Stomach (tissue), 9 donors: ENCODE data around the gene B4GALNT1. TPM values are rescaled to one million over a fixed set of nuclear protein-coding genes. Genes with fewer than 3 reads are reported as not detected.

ENCODE experiments used
- DNase-seq, 2 donors: peaks; one replicate each; pipeline versions ENCODE4 v3.0.0 to v3.0.0-alpha.2; 2013 to 2019
- H3K27ac ChIP-seq, 5 donors: fragments of 200-600 bp in 4 of 5; sonication (generic) in 4 of 5; one replicate each; pipeline ENCODE4 v1.5.1; 2013 to 2019; ENCODE audit warnings: mild to moderate bottlenecking in 1 of 5, moderate library complexity in 1 of 5
- H3K27me3 ChIP-seq, 3 donors: fragments of 200-600 bp; sonication (generic); one replicate each; pipeline ENCODE4 v1.5.1; 2017 to 2019; ENCODE audit warnings: mixed run types in 1 of 3
- H3K36me3 ChIP-seq, 4 donors: fragments of 200-600 bp; sonication (generic); 1 replicate in 3 of 4; 2 replicates in 1 of 4; pipeline ENCODE4 v1.5.1; 2016 to 2019
- H3K4me1 ChIP-seq, 4 donors: fragments of 200-600 bp; sonication (generic); one replicate each; pipeline ENCODE4 v1.5.1; 2016 to 2019
- H3K4me3 ChIP-seq, 4 donors: fragments of 200-600 bp; sonication (generic) in 3 of 4; one replicate each; pipeline ENCODE4 v1.5.1; 2016 to 2019; ENCODE audit warnings: mild to moderate bottlenecking in 1 of 4
- H3K9me3 ChIP-seq, 4 donors: fragments of 200-600 bp; sonication (generic); one replicate each; pipeline ENCODE4 v1.5.1; 2016 to 2019
- CTCF ChIP-seq, 7 experiments: fragments of 450-650 bp in 4 of 7; fragments of 200-600 bp in 3 of 7; sonication (generic) in 3 of 7; IDR thresholded peaks; one replicate each; pipeline ENCODE4 v1.5.1; 2016 to 2019; ENCODE audit warnings: antibody characterized with exemption in 7 of 7, control low read depth in 2 of 7, mild to moderate bottlenecking in 1 of 7
- EP300 ChIP-seq: sonication (generic); formaldehyde crosslinking; IDR thresholded peaks from one replicate; pipeline ENCODE4 v1.6.1; 2017; ENCODE audit warnings: antibody characterized with exemption
- POLR2A ChIP-seq, 4 donors: fragments of 450-650 bp; IDR thresholded peaks; one replicate each; pipeline ENCODE4 v1.6.1; 2016; ENCODE audit warnings: antibody characterized with exemption in 4 of 4, control low read depth in 2 of 4, mild to moderate bottlenecking in 1 of 4, moderate library complexity in 1 of 4
- POLR2AphosphoS5 ChIP-seq, 3 donors: sonication (generic); formaldehyde crosslinking; IDR thresholded peaks; one replicate each; pipeline ENCODE4 v1.6.1; 2016; ENCODE audit warnings: antibody characterized with exemption in 3 of 3
- WGBS, 5 donors: extraction: QIAGEN DNeasy Blood & Tissue Kit in 3 of 5; methylation state at CpG; one replicate each; pipeline versions ENCODE4 v1.1.5 to v1.1.7; 2013 to 2018; 5-methylcytosine and 5-hydroxymethylcytosine counted together
- intact Hi-C: fragments of 100-400 bp; cut with DNase I; formaldehyde crosslinking; loops from one replicate; pipeline ENCODE4 v1.15.1; 2023; ENCODE audit warnings: low total_unique reads
- polyA plus RNA-seq, 3 donors: library from polyadenylated mRNA; stranded (reverse); fragments of 200-250 nt; gene quantifications; one replicate each; pipeline ENCODE4 v1.2.3, GENCODE V29; 2013
- total RNA-seq, 5 donors: library from RNA; depleted of rRNA; stranded (reverse); fragments of >200 nt; gene quantifications; one replicate each; pipeline versions ENCODE4 v1.1.0 to v1.2.3, GENCODE V29; 2014 to 2016
- donor health status: healthy with polysubstance abuse.
- donor health status: Bipolar disorder and iron deficiency.
- donor health status: healthy.

The B4GALNT1 gene
- total and polyA plus RNA-seq, 8 donors: 0.31 to 1.1 (median 0.67) TPM; not detected in 4

GRCh38 chr12:57604992-57605810, 27.8 kb downstream of the B4GALNT1 start:
- Histone ChIP-seq H3K4me3 (peak overlapping the region; percentile 79 to 89 (median 84)), H3K27me3 (peaks cover 0 to 21% (median 2%) of the 10 kb centered on the region in 3 donors), H3K36me3 (peaks cover 14 to 56% (median 49%) of the 10 kb centered on the region in 4 donors), H3K4me1 (peaks cover 11 to 50% (median 34%) of the 10 kb centered on the region in 4 donors), H3K9me3 (no peaks in the 10 kb centered on the region), H3K27ac (peak overlapping the region; percentile 68 to 95 (median 90))
- DNase-seq: peak in 1 of 2 donors; percentile 55
- intact Hi-C loops: no loop called here
- TF ChIP-seq CTCF (IDR thresholded peaks at IDR 0.05) (no peak), POLR2AphosphoS5 (IDR thresholded peaks at IDR 0.05) (peak in 1 of 3 donors; percentile 7), EP300 (no peak), POLR2A (IDR thresholded peaks at IDR 0.05) (no peak)
- 10 to 18% (median 11%) methylated on average over 13 to 25 of the region's 25 CpGs for WGBS, 5 donors

- Histone ChIP-seq H3K9me3 (no peaks in the 10 kb centered on the region), H3K27ac (peak within 1 kb of the TSS; percentile 82 to 95 (median 90)), H3K4me3 (peak within 1 kb of the TSS; percentile 79 to 89 (median 84)), H3K4me1 (peaks cover 9 to 43% (median 29%) of the 10 kb centered on the region in 4 donors), H3K36me3 (peaks cover 17 to 63% (median 56%) of the 10 kb centered on the region in 4 donors), H3K27me3 (peaks cover 0 to 14% (median 0%) of the 10 kb centered on the region in 3 donors)
- DNase-seq: peak in 1 of 2 donors; percentile 81
- WGBS, 5 donors: 1 to 8% (median 3%) methylated on average over 13 to 32 of the region's 36 CpGs
- TF ChIP-seq POLR2A (IDR thresholded peaks at IDR 0.05) (no peak), EP300 (no peak), POLR2AphosphoS5 (IDR thresholded peaks at IDR 0.05) (no peak), CTCF (IDR thresholded peaks at IDR 0.05) (no peak)
- intact Hi-C loops: no loop called here
Measured at GRCh38 chr12:57604454-57604991, 28.5 kb downstream of the B4GALNT1 start, which contains the start of gene DTX3. DTX3 (plus strand) TSS chr12:57604824; CDS start chr12:57606518, 1,694 bp downstream.

GRCh38 chr12:57603815-57604453, 29.1 kb downstream of the B4GALNT1 start:
- Histone ChIP-seq H3K4me3 (peak overlapping the region; percentile 79 to 89 (median 84)), H3K36me3 (peaks cover 23 to 65% (median 60%) of the 10 kb centered on the region in 4 donors)
- intact Hi-C loops: no loop called here

More at GRCh38 chr12:57603815-57604453, 29.1 kb downstream of the B4GALNT1 start:
- peaks cover 0 to 9% (median 0%) of the 10 kb centered on the region in 3 donors for H3K27me3 ChIP-seq
- H3K27ac ChIP-seq: peak overlapping the region; percentile 82 to 95 (median 90)
- peaks cover 6 to 37% (median 27%) of the 10 kb centered on the region in 4 donors for H3K4me1 ChIP-seq
- WGBS, 5 donors: 15 to 24% (median 22%) methylated on average over 6 of the region's 6 CpGs
- peak in 1 of 2 donors; percentile 87 for DNase-seq
- no peak for TF ChIP-seq POLR2AphosphoS5 (IDR thresholded peaks at IDR 0.05)
- no peak for TF ChIP-seq POLR2A (IDR thresholded peaks at IDR 0.05)
- TF ChIP-seq EP300: no peak
- TF ChIP-seq CTCF (IDR thresholded peaks at IDR 0.05): no peak
- H3K9me3 ChIP-seq: no peaks in the 10 kb centered on the region
